NCI-H2196 (cell line): ENCODE results near the gene GLA.

Experiments
- DNase-seq: peaks from one replicate; lab custom pipeline; 2025; ENCODE audit not compliant: unreplicated experiment; lab: John Stamatoyannopoulos, UW

Gene GLA

GRCh38 chrX:101407748-101408531, at the start of gene GLA, which contains the start of gene HNRNPH2:
Gene GLA (minus strand): TSS chrX:101407925. CDS start chrX:101407903, 22 bp downstream.
Gene HNRNPH2 (plus strand): TSS chrX:101408222. CDS start chrX:101411989, 3,767 bp downstream.
- DNase-seq, result peak; percentile 89

- no peak for DNase-seq
Measured at GRCh38 chrX:101452056-101452455, 44.3 kb upstream of the GLA start.

- no peak for DNase-seq
Measured at GRCh38 chrX:101450961-101451360, 43.2 kb upstream of the GLA start.

GRCh38 chrX:101450085-101450484, 42.4 kb upstream of the GLA start:
- DNase-seq, result no peak

- no peak for DNase-seq
Measured at GRCh38 chrX:101449279-101449678, 41.6 kb upstream of the GLA start.

GRCh38 chrX:101442085-101442484, 34.4 kb upstream of the GLA start:
- DNase-seq, result no peak

- no peak for DNase-seq
Measured at GRCh38 chrX:101430457-101431078, 22.8 kb upstream of the GLA start.

- DNase-seq, result no peak
Measured at GRCh38 chrX:101429934-101430333, 22.2 kb upstream of the GLA start.

- no peak for DNase-seq
Measured at GRCh38 chrX:101427954-101428353, 20.2 kb upstream of the GLA start.

- DNase-seq, result no peak
Measured at GRCh38 chrX:101419489-101419888, 11.8 kb upstream of the GLA start.

GRCh38 chrX:101417981-101418841, 10.5 kb upstream of the GLA start:
- DNase-seq, result no peak

- no peak for DNase-seq
Measured at GRCh38 chrX:101417190-101417589, 9.5 kb upstream of the GLA start.

GRCh38 chrX:101416691-101417090, 9.0 kb upstream of the GLA start:
- DNase-seq, result no peak

GRCh38 chrX:101415180-101416145, 7.7 kb upstream of the GLA start:
- DNase-seq, result peak; percentile 19

- DNase-seq, result no peak
Measured at GRCh38 chrX:101411984-101412383, 4.3 kb upstream of the GLA start.

GRCh38 chrX:101410461-101410860, 2.7 kb upstream of the GLA start:
- no peak for DNase-seq

- DNase-seq, result no peak
Measured at GRCh38 chrX:101409043-101409442, 1.3 kb upstream of the GLA start.

- no peak for DNase-seq
Measured at GRCh38 chrX:101408532-101408841, 762 bp upstream of the GLA start.

- no peak for DNase-seq
Measured at GRCh38 chrX:101407167-101407747, 468 bp downstream of the GLA start.

GRCh38 chrX:101399825-101400224, 7.9 kb downstream of the GLA start:
- no peak for DNase-seq
